Gastroesophageal sphincter (tissue), 3 donors: ENCODE results near the gene SPEG.
A peak's percentile ranks its signal among the peaks of the same experiment; 100 is the strongest.

ENCODE experiments used
- CTCF ChIP-seq, 4 experiments: fragments of 200-600 bp in 2 of 4; fragments of 450-650 bp in 2 of 4; sonication (generic) in 1 of 4; IDR thresholded peaks; one replicate each; pipeline ENCODE4 v1.5.1; 2017 to 2019; ENCODE audit warnings: antibody characterized with exemption in 4 of 4, mild to moderate bottlenecking in 2 of 4, moderate library complexity in 2 of 4
- EP300 ChIP-seq: sonication (generic); formaldehyde crosslinking; IDR thresholded peaks from one replicate; pipeline ENCODE4 v1.6.1; 2017; ENCODE audit warnings: antibody characterized with exemption, mild to moderate bottlenecking
- POLR2A ChIP-seq, 2 donors: fragments of 450-650 bp; IDR thresholded peaks; one replicate each; pipeline ENCODE4 v1.6.1; 2017; ENCODE audit warnings: antibody characterized with exemption in 2 of 2, mild to moderate bottlenecking in 2 of 2, moderate library complexity in 1 of 2
- POLR2AphosphoS5 ChIP-seq: sonication (generic); formaldehyde crosslinking; IDR thresholded peaks from one replicate; pipeline ENCODE4 v1.6.1; 2017; ENCODE audit warnings: antibody characterized with exemption

GRCh38 chr2:219426068-219426443 lies 8.6 kb upstream of the SPEG start:
- TF ChIP-seq CTCF (IDR thresholded peaks at IDR 0.05) (no peak), POLR2AphosphoS5 (peak; percentile 71), POLR2A (IDR thresholded peaks at IDR 0.05) (peak in 1 of 2 donors; percentile 22), EP300 (no peak)
